ENCODE results near the gene ZNF689. TPM values are rescaled to one million over a fixed set of nuclear protein-coding genes. Genes with fewer than 3 reads are reported as not detected.

Gene ZNF689
- total RNA-seq, 1 experiment from 2014 or later = 12.5 TPM

GRCh38 chr16:30565526-30565925, 44.7 kb downstream of the ZNF689 start:
- no peak for DNase-seq (ENCODE audit: low read depth)

- DNase-seq (ENCODE audit: low read depth) = no peak
These were observed 48.2 kb downstream of the ZNF689 start for GRCh38 chr16:30562021-30562420.

- no peak for DNase-seq (ENCODE audit: low read depth)
These were observed 48.9 kb downstream of the ZNF689 start for GRCh38 chr16:30561089-30561816.

- no peak for DNase-seq (ENCODE audit: low read depth)
These were observed 50.5 kb downstream of the ZNF689 start for GRCh38 chr16:30559690-30560089.

- DNase-seq (ENCODE audit: low read depth) = no peak
These were observed 51.3 kb downstream of the ZNF689 start for GRCh38 chr16:30558789-30559377.

- DNase-seq (ENCODE audit: low read depth) = peak; percentile 99
These were observed 52.0 kb downstream of the ZNF689 start, which contains the start of gene ZNF764 for GRCh38 chr16:30557957-30558788. TSS of gene ZNF764 (minus strand) at chr16:30558374. CDS start at chr16:30558182, 192 bp downstream.

- DNase-seq (ENCODE audit: low read depth) = no peak
These were observed 52.6 kb downstream of the ZNF689 start for GRCh38 chr16:30557707-30557956.

- DNase-seq (ENCODE audit: low read depth) = no peak
These were observed 54.1 kb downstream of the ZNF689 start for GRCh38 chr16:30556125-30556473.

GRCh38 chr16:30555315-30556124, 54.7 kb downstream of the ZNF689 start:
- no peak for DNase-seq (ENCODE audit: low read depth)

- DNase-seq (ENCODE audit: low read depth) = no peak
These were observed 55.5 kb downstream of the ZNF689 start for GRCh38 chr16:30554557-30555314.

GRCh38 chr16:30553393-30553899, 56.7 kb downstream of the ZNF689 start:
- DNase-seq (ENCODE audit: low read depth) = no peak

- DNase-seq (ENCODE audit: low read depth) = no peak
These were observed 57.2 kb downstream of the ZNF689 start for GRCh38 chr16:30552956-30553355.

Other genes with a start within 250 kb of the ZNF689 start
- 41.8 and 43.9 TPM in 2 replicates for gene TBC1D10B, start 239.9 kb downstream of the ZNF689 start, total RNA-seq (2014; rRNA removed)
- 7.2 TPM in 1 of 2 replicates, not detected in the other for gene MYL11, start 235.6 kb downstream of the ZNF689 start, total RNA-seq (2014; rRNA removed)
- gene SEPTIN1, start 227.8 kb downstream of the ZNF689 start, total RNA-seq (2014; rRNA removed) = 0.17 TPM in 1 of 2 replicates, not detected in the other
- gene ZNF48, start 215.0 kb downstream of the ZNF689 start, total RNA-seq (2014; rRNA removed) = 8.8 and 10.3 TPM in 2 replicates
- gene ZNF771, start 202.8 kb downstream of the ZNF689 start, total RNA-seq (2014; rRNA removed) = 19.7 and 19.9 TPM in 2 replicates
- 31.7 and 33.6 TPM in 2 replicates for gene DCTPP1, start 180.4 kb downstream of the ZNF689 start, total RNA-seq (2014; rRNA removed)
- gene SEPHS2, start 164.5 kb downstream of the ZNF689 start, total RNA-seq (2014; rRNA removed) = 5.1 and 10.0 TPM in 2 replicates
- not detected in 2 replicates for gene ITGAL, start 137.6 kb downstream of the ZNF689 start, total RNA-seq (2014; rRNA removed)
- 36.7 and 40.6 TPM in 2 replicates for gene ZNF768, start 83.8 kb downstream of the ZNF689 start, total RNA-seq (2014; rRNA removed)
- 13.3 TPM in 2 replicates for gene ZNF747, start 75.5 kb downstream of the ZNF689 start, total RNA-seq (2014; rRNA removed)
- gene ZNF764, start 52.0 kb downstream of the ZNF689 start, total RNA-seq (2014; rRNA removed) = 7.8 and 9.6 TPM in 2 replicates
- gene ZNF688, start 38.7 kb downstream of the ZNF689 start, total RNA-seq (2014; rRNA removed) = 11.9 and 16.2 TPM in 2 replicates
- 8.5 and 9.6 TPM in 2 replicates for gene ZNF785, start 24.7 kb downstream of the ZNF689 start, total RNA-seq (2014; rRNA removed)
- 9.3 and 12.7 TPM in 2 replicates for gene PRR14, start 40.6 kb upstream of the ZNF689 start, total RNA-seq (2014; rRNA removed)
- 20.1 and 23.0 TPM in 2 replicates for gene FBRS, start 48.0 kb upstream of the ZNF689 start, total RNA-seq (2014; rRNA removed)
- gene SRCAP, start 88.8 kb upstream of the ZNF689 start, total RNA-seq (2014; rRNA removed) = 10.3 and 16.1 TPM in 2 replicates
- 39.8 and 42.3 TPM in 2 replicates for gene PHKG2, start 138.0 kb upstream of the ZNF689 start, total RNA-seq (2014; rRNA removed)
- 4.0 and 5.1 TPM in 2 replicates for gene CFAP119, start 151.7 kb upstream of the ZNF689 start, total RNA-seq (2014; rRNA removed)
- 102 and 105 TPM in 2 replicates for gene RNF40, start 151.9 kb upstream of the ZNF689 start, total RNA-seq (2014; rRNA removed)
- gene ZNF629, start 176.8 kb upstream of the ZNF689 start, total RNA-seq (2014; rRNA removed) = 20.8 and 21.0 TPM in 2 replicates